Left kidney (tissue), 1 donor: Measurements from ENCODE around the gene PPP1R2. TPM values are rescaled to one million over a fixed set of nuclear protein-coding genes. Genes with fewer than 3 reads are reported as not detected.

ENCODE experiments used
- polyA plus RNA-seq: library from polyadenylated mRNA; unstranded; fragments of 120-200 nt; gene quantifications from one replicate; pipeline ENCODE4 v1.2.1, GENCODE V29; 2013; ENCODE audit not compliant: insufficient read length

Gene PPP1R2
- polyA plus RNA-seq, 1 donor: 59.0 TPM

Other genes starting within 250 kb of the PPP1R2 start
- gene ACAP2, start 100.3 kb downstream of the PPP1R2 start, polyA plus RNA-seq: 43.9 TPM
- 13.3 TPM for gene APOD, start 40.6 kb upstream of the PPP1R2 start, polyA plus RNA-seq
- 32.5 TPM for gene MUC20, start 177.7 kb upstream of the PPP1R2 start, polyA plus RNA-seq